NCI-H2196 treated with DMSO at 0.1 percent for 48 hours (cell line): ENCODE results near the gene TNNT3.

Experiments
- DNase-seq: peaks from one replicate; lab custom pipeline; 2025; ENCODE audit not compliant: unreplicated experiment; lab: John Stamatoyannopoulos, UW

Gene TNNT3

DNA sequence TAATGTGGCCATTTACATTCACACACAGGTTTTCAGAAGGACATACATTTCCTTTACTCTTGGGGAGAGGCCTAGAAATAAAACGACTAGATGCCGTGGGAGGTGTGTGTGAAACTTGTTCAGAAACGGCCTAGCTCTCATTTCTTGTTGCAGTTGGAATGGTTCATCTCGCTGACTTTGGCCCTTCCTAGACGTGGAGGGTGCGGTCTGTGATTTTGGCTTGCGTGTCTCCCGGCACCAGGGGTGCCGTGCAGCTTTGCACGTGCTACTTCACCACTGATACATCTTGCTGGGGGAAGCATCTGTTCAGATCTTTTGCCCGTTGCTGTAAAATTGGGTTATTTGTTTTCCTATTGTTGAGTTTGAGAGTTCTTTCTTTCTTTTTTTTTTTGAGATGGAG, 24.7 kb upstream of the TNNT3 start:
- no peak for DNase-seq

DNA sequence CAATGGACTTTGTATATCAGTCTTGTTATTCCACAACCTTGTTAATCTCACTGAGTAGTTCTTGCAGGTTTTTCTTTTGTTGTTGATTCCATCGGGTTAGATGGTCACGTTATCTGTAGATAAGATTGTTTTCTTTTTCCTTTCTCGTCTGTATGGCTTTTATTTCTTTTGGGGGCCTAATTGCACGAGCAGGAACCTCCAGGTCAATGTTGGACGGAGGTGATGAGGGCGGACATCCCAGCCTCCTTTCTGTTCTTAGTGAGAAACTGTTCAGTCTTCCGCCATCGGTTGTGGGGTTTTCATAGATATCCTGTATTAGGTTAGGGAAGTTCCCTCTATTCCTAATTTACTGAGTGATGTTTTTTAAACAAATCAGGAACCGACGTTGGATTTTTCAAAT, 23.0 kb upstream of the TNNT3 start:
- no peak for DNase-seq

DNA sequence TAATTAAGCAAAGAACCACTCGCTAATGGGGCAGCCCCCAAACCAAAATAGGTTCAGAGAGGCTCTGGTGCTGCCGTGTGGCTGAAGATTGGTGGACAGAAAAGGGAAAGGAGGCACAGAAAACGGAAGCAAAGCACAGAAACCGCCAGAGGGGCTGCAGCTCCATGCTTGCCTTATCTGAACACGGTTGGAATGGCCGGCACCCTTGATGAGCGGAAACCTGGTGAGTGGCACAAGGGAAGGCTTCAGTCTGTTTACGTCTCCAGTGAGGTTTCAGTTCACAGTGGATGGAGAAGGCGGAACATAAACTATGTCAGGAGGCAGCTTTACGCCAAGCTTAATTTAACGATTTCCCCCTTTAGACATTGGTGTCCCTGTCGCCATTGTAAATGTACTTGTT, 22.6 kb upstream of the TNNT3 start:
- DNase-seq, result no peak

DNA sequence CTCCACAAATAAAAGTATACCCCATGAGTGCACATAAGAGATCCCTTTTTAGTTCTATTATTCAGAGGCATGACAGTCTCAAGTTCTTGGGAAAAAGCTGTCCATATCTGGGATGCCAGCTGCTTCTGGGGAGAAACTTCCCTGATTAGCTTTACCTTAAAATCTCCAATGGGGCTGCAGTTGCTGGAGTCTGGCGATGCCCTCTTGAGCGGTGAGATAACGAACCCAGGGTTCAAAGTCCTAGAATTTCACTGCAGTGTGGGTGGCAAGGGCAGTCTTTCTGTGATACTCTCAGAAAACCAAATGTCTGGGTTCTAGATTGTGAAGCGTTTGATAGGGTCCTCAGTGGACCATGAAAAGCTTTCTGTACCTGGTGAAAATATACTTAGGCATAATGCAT, 20.4 kb upstream of the TNNT3 start:
- no peak for DNase-seq

DNA sequence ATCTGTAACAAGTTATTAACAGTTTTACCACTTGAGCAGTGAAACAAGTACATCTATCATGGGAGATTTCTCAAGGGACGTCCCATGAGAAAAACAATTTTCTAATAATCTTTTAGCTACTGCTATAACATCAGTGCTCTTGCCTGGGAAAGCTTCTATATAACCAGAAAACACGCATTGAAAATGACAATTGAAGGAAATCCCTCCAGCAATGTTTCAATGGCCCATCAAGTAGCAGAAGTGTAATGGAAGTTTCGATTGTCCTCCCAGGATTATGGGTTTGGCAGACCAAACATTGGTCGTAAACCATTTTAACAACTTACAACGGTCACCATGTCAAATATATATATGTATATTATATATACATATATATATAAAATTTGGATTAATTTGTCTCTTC, 19.8 kb upstream of the TNNT3 start:
- DNase-seq, result no peak

DNA sequence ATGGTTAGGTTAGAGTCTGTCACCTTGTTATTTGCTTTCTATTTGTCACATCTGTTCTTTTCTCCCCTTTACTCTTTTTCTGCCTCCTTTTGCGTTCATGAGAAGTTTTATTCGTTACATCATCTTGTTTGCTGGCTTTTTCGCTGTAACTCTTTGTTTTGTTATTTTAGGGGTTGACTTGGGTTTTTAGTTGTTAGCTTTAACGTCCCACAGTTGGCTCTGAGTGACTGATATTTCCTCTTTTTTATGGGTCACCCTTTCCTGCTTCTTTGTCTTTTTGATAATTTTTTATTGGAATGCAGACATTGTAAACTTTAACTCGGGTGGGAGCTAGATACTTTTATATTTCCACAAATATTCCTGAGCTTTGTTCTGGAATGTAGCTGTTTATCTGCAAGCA, 13.3 kb upstream of the TNNT3 start:
- no peak for DNase-seq

DNA sequence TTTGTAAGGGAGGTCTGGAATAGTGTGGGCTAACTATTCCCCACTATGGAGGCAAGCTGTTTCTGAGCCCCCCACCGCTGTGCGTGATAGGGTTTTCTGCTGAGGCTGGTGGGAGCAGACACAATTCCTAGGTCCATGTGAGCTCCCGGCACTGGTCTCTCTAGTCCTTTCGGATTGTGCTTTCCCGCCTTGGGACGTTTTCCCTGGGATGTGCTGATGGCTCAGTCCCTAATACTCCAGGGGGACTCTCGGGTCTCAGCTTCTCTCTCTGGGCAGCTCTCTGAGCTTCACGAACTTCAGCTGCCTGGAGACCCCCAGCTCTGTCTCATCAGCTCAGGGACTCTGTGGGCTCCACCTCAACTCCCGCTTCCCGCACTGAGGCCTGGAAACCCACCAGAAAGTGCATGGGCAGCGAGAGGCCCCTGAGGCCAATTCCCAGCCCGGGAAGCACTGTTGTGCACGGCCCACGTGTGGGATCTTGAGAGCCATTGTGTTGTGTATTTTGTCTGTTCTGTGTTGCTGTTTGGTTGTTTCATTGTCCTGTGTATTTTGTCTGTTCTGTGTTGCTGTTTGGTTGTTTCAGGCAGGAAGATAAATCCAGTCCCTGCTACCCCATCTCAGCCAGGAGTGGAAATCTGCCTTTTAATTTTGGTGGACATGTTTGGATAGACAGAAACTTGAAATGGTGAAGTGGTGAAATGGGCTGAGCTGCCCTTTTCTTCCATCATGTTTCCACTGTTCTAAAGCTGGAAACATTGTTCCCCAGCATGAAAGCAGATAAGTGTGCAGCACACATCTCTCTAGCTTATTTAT, 12.7 kb upstream of the TNNT3 start:
- DNase-seq, result no peak

DNA sequence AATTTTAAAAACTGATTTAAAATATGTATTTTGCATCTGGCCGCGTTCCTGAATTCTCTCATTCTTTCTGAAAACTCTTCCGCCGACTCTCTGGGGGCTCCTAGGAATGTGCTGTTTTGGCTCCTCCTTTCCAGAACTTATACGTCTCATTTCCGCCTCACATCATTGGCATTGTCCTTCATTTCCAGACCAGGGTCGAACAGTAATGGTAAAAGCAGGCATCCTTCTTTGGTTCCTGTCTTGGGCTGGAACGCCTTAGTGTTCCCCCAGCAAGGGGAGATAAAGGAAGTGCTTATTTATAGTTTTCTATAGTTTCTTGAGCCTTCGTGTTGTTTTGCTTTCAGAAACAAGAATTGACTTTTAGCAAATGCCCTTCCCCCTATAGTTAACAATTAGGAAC, 10.9 kb upstream of the TNNT3 start:
- no peak for DNase-seq

DNA sequence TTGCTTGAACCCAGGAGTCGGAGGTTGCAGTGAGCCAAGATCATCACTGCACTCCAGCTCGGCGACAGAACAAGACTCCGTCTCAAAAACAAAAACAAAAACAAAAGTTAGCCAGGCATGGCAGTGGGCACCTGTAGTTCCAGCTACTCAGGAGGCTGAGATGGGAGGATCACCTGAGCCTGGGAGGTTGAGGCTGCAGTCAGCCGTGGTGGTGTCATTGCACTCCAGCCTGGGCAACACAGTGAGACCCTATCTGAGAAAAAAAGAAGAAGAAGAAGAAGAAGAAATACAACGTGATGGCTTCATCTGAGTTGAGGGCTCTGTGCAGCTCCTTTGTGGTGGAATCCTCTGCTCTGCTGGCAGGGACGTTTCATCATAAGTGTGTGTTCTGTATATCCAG, 10.0 kb upstream of the TNNT3 start:
- no peak for DNase-seq

DNA sequence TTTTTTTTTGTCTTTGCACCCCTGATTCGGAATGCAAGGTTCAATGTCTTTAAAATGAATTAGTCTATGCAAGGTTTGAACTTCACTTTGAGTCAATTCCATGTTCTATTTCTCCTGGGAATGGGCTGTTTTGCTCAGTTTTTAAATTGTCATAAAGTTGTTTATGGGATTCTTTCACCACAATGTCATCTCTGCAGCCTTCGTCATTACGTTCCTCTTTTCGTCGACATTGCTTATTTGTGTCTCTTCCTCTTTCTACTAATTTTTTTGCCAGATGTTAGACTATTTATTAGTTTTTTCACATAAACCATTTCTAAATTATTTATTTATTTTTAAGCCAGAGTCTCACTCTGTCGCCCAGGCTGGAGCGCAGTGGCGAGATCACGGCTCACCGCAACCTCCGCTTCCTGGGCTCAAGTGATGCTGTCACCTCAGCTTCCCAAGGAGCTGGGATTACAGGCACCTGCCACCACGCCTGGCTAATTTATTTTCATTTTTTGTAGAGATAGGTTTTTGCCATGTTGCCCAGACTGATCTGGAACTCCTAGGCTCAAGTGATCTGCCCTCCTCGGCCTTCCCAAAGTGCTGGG, 7.1 kb upstream of the TNNT3 start:
- DNase-seq, result no peak

DNA sequence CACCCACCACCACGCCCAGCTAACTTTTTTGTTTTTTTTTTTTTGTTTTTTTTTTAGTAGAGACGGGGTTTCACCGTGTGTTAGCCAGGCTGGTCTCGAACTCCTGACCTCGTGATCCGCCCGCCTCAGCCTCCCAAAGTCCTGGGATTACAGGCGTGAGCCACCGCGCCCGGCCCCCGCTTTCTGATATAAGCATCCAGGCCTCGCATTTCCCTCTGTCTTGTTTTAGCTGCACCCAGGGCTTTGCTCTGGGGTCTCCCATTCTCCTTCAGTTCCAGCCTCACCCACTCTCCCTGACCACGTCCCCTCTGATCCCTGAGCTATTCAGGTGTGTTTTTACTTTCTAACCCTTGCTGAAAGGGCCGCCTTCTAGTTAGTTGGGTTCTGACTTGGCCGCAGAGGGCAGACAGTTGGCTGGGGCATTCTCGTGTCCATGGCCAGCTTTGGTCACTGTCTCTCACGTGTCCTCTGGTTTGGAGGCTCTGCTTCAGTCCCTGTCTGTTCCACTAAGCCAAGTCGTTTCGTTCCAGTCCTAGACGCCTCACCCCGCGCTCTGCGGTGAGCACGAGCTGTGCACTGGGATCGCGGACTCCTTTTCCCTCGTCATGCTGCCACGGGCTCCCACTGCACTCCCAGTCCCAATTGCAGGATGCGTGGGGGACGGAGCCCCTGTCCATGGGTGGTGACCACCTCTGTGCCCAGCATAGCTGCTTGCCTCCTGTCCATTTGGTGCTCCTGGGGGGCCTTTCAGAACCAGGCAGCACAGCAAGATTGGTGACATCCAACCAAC, 6.0 kb upstream of the TNNT3 start:
- DNase-seq, result no peak

DNA sequence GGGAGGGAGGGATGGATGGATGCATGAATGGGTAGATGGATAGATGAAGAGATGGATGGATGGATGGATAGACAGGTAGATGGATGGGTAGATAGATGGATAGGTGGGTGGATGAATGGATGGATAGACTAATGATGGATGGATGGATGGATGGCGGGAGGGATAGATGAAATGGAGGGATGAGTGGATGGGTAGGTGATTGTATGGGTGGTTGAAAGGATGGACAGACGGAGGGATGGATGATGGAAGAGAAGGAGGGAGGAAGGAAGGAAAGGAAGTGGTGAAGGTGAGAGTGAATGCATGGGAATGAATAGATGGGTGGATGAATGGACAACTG, 3.7 kb upstream of the TNNT3 start:
- DNase-seq, result no peak

DNA sequence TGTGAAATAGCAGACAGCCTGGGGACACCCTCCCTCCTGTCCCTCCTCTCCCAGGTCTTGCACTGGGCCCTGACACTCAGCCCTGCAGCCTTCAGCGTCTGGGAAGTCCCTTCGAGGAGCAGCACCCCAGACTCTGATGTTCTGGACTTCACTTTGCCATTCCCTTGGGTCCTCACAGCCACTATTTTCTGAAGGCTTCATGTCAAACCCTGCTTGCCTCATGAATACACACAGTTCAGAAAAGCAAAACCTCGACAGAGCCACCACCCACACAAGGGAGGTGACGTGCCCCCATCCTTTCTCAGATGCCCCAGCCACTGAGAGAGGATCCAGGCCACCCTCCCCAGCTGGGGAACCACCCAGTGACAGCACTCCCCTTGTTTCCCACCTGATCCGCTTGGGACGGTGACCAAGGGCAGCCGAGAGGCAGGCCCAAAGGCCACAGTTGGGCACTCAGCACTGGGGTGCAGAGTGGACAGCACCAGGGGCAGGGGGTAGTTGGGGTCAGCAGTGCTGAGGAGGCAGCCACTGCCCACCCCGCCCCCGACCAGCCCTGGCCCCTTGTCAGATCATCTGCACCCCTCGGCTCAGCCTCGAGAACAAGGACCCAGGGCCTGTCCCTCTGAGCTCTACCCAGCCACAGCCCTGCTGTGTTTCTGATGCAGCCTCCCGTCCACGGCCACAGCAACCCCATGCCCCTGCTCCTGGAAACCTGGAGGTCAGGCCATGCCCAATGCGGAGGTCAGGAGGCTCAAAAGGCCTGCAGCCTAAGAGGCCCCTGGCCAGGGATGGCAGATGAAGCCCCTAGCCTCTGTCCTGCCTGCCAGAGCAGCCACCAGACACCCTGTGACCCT, 3.1 kb upstream of the TNNT3 start:
- DNase-seq, result no peak

DNA sequence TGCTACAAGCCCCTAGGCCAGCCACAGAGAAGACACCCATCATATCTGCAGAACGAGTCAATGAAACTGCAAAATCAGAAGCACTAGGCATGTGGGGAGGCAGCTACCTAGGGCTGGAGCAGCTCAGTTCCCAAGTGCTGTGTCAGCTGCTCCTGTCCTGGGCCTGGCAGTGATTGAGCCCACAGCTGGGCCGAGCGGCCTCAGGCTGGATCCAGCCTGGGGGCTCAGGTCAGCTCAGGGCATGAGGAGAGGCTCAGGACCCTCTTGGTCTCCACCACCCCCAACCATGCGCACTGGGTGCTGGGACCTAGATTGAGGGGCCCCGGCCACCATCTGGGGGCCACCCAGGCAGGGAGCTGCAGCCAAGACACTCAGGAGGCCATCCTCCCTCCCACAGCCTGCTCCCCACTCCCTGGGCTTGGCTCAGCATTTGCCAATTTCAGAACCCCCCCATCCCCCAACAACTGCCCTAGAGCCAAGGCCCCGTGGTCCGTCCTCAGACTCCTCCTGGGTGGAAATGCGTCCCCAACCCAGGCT, 2.4 kb upstream of the TNNT3 start:
- no peak for DNase-seq

DNA sequence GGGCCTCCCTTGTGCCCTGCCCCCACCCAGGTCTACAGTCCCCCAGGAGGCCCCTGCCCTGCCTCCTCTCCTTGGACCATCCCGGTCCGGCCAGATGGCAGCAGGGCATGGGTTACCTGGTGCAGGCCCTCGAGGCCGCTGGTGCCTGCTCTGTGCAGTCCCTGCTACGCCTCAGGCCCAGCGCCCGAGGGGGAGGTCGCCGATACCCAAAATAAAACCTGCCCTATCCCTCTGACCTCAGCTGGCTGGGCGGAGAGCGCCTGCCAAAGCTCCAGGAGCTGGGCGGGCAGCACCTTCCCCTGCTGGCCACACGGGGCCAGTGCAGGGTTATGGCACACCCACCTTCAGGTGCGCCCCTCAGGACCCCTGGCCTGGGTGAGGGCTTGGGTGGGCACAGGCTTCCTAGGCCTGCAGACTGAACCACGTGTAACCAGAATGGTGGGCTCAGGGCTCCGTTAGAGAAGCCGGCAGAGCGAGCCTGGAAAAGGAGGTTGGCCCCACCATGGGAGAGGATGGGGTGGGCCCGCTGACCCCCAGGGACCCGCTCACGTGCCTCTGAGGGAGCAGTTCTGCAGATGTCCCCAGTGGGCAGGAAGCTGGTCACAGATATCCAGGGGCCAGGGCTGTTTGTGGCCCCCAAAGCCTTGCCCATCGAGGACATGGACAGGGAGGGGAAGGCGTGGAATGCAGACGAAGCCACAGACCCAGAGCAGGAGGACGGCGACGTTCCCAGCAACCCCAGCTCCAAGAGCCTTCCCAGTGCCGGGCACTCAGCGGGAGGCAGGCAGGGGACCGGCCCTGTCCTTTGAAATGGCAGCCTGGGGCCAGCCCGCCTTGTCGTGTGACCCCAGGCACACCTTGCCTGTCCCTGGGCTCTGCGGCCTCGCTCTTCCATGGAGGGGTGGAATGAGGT, 1.7 kb upstream of the TNNT3 start:
- no peak for DNase-seq

DNA sequence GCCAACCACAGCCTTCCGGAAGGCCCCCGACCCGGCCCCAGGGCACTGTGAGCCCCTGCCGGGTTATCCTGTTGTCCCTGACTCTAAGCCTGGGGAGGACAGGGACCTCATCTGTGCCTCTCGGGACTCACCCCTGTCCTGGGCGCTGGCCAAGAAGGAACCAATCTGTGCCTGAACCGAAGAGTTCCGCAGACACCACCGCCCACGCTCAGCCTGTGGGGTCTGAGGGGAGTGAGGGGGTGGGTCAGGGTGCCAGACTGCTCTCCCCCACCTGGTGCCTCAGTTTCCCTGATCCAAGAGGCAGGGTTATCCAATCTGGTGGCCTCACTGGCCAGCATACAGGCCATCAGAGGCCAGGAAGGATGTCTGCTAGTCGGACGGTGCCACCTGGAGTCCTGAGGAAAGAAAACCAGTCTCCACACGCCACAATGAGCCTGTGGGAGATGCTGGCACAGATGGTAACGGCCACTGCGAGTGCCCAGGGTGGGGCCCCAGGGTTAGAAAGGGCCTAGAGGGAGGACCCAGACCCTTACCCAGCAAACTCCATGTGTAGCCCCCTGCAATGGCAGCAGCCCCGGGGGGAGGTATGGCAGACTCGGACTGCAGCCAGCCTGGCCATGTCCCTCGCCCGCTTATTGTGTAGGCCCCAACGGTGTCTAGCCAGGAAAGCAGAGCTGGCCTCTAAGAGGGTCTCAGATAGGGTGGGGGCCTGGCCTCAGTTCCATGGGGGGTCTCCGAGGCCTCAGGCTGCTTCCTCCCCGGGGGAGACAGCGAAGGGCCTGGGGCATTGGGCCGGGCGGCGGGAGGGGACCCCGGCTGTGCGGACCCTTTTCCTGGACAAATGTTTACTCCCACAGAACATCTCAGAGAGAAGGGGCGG, 827 bp upstream of the TNNT3 start:
- DNase-seq, result no peak

DNA sequence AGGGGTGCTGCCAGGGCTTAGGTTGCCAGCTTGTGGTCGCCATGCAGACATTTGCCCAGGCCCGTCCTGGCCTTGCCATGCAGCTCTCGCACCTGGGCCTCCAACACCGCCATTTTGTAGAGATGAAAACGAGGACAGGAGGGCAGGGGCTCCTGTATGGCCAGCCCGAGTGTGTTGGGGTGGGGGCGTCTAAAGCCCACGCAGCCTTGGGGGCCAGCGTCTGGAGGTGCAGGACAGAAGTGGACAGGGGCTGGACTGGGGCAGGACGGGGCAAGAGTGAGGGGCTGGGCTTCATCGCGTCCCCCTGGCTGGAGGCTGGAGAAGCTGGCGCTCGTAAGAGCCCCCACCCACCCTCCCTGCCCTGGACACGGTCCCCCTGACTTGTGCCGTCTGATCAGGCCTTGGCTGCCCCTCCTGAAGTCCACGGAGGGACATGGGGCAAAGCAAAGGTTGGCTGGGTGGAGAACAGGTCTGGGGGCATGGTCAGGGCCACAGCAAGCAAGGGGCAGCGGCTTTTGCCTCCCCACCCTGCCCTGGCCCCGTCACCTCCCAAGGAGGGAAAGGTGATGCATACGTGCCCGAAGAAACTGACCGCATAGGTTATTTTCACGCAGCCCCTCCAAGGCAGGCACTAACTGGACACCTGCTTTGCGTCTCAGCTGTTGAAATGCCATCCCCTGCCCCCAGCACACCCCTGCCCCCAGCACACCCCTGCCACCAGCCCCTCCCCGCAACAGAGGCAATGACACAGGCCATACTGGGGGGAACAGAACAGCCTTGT, 815 bp downstream of the TNNT3 start:
- no peak for DNase-seq

DNA sequence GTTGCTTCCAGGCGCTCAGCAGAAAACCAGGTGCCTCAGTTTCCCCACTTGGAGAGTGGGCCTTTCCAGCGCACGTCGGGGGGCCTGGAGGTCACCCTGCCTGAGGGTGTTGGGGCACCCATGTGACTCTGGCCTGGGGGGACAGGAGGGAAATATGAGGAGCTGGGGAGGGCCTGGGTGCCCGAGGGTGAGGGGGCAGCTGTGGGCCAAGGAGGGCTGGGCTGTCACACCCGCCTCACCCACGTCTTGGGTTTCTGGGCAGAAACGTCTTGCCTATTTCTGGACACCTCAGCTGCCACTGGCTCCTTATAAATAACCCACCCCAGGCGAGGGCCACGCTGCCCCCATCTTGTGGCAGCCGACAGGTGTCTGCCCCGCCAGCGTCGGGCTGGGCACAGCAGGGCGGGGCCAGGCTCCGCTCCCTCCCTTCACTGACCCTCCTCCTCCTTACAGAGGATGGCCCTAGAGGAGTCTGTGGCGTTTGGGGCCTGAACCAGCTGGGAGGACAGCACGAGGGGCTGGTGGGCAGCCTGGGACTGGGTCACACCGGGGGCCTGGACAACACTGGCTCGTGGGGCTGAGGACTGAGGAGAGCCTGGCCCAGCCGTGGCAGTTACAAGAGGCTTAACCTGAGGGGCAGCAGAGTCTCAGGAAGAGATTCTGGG, 1.5 kb downstream of the TNNT3 start:
- DNase-seq, result no peak
